ENCODE measurements around the gene SLC24A3.
"Not testable (repeated sequence)": the region's sequence is repeated elsewhere in the genome, so short reads cannot be mapped to it uniquely, and the experiment has no call there.

The SLC24A3 gene

DNA sequence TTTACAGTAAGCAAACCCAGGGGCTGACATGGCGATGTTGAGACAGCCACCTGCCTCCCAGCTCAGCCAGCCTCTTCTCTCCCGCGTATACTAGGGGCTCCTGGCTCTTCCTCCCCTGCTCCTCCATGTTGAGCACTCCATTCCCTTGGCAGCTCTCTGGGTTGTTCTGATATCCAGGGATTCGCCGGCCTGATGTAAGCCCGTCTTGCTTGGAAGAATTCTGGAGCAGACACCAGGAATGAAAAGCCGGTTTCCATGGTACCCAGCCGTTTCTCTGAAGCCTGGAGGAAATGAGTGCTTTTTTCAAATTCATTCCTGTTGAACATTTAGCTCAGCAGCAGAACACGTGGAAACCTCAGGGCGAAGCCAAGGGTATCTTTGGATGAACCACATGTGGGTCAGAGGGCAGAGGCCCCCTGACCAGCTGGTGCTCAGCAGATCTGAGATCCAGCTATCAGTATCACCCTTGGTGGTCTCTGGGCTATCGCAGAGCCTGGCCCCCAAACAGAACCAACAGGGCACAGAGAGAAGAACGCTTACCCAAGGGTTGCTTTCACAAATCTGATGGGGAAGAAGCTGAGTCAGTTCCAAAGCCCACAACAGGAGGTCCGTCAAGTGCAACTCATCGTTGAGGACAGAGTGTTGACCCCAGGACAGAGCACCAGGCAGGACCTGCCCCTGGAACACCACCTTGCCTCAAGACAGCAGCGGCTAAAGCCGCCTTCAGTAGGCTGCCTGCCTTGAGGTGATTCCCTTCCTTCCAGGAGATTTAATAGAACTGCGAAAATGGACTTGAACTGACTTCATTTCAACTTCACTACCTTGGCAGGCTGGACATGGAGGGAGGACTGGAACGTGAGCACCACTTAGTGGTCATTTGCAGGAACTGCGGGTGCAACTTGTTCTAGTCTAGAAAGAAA, 449.5 kb downstream of the SLC24A3 start:
- no peak overlapping the region for H3K9ac ChIP-seq (ENCODE audit: low read depth in 1 of 2, low read length in 2 of 2)

DNA sequence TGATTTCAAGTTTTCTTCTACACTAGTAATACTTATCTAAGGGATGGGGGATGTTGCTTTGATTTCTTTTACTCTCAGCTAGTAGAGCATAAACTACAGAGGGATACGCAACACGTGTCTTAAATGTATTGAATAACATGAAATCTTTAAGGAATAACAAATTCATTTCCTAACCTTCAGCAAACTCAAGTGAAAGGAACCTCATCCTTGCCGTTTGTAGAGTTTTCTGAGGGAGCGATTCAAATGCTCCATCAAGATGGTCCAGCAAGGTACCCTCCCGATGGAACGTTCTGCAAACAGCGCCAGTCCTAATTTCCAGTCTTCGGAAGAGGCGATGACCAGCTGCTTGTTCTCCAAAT, 450.2 kb downstream of the SLC24A3 start:
- Histone ChIP-seq H3K4me3 (ENCODE audit: low read length in 2 of 2) (no peak overlapping the region), H3K27me3 (ENCODE audit: control insufficient read depth in 2 of 2, insufficient read depth in 2 of 2, low read length in 2 of 2) (no peaks in the 10 kb centered on the region), H3K27ac (ENCODE audit: low read depth in 2 of 2, low read length in 2 of 2) (no peak overlapping the region), H3K36me3 (ENCODE audit: control insufficient read depth in 2 of 2, insufficient read depth in 2 of 2, low read length in 2 of 2) (no peaks in the 10 kb centered on the region), H3K9me3 (ENCODE audit: control insufficient read depth in 2 of 2, low read length in 2 of 2) (no peaks in the 10 kb centered on the region), H3K9ac (ENCODE audit: low read depth in 1 of 2, low read length in 2 of 2) (no peak overlapping the region), H3K4me1 (ENCODE audit: control insufficient read depth in 2 of 2, insufficient read depth in 2 of 2, low read length in 2 of 2) (no peaks in the 10 kb centered on the region)

More for the DNA sequence above, 449.5 kb downstream of the SLC24A3 start:
- Histone ChIP-seq H3K4me3 (ENCODE audit: low read length in 2 of 2) (no peak overlapping the region), H3K4me1 (ENCODE audit: control insufficient read depth in 2 of 2, insufficient read depth in 2 of 2, low read length in 2 of 2) (no peaks in the 10 kb centered on the region), H3K27ac (ENCODE audit: low read depth in 2 of 2, low read length in 2 of 2) (no peak overlapping the region), H3K36me3 (ENCODE audit: control insufficient read depth in 2 of 2, insufficient read depth in 2 of 2, low read length in 2 of 2) (no peaks in the 10 kb centered on the region), H3K9me3 (ENCODE audit: control insufficient read depth in 2 of 2, low read length in 2 of 2) (no peaks in the 10 kb centered on the region), H3K27me3 (ENCODE audit: control insufficient read depth in 2 of 2, insufficient read depth in 2 of 2, low read length in 2 of 2) (no peaks in the 10 kb centered on the region)

DNA sequence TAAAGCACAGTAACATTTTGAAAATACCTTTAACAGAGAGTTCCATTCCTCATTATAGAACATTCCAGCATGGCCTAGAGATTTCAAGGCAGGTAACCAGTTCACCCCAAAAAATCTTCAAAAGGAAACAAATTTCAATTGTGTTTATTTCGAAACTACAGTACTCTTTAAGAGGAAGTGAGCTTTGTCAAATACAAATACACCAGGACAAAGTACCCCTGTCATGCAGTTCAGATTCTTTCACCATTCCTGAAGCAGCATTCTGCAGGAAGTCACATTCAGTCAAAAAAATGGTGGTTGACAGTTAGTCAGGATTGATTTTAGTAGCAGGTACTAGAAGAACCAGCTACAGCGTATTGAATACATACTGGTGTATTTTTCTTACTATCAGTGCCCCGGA, 456.0 kb downstream of the SLC24A3 start:
- Histone ChIP-seq H3K9me3 (ENCODE audit: control insufficient read depth in 2 of 2, low read length in 2 of 2) (no peaks in the 10 kb centered on the region), H3K27ac (ENCODE audit: low read depth in 2 of 2, low read length in 2 of 2) (no peak overlapping the region)

DNA sequence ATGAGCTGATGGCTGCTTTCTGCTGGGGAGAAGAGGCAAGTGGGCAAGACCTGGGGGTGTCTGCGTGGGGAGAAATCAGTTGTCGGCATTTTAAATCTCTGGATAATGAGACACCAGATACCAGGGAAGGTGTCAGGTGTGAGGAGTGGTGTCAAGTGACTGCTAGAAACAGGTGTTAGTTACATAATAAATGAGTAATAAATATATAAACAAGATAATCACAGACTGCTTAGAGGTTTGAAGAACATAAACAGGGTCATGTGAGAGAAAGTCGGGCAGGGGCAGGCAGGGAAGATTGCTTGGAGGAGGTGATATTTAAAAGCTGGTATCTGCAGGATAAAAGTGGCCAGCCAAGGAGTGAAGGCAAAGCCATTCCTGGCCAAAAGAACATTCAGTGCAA, 458.4 kb downstream of the SLC24A3 start:
- Histone ChIP-seq H3K9ac (ENCODE audit: low read depth in 1 of 2, low read length in 2 of 2) (no peak overlapping the region), H3K9me3 (ENCODE audit: control insufficient read depth in 2 of 2, low read length in 2 of 2) (no peaks in the 10 kb centered on the region), H3K27me3 (ENCODE audit: control insufficient read depth in 2 of 2, insufficient read depth in 2 of 2, low read length in 2 of 2) (no peaks in the 10 kb centered on the region), H3K4me3 (ENCODE audit: low read length in 2 of 2) (no peak overlapping the region), H3K4me1 (ENCODE audit: control insufficient read depth in 2 of 2, insufficient read depth in 2 of 2, low read length in 2 of 2) (no peaks in the 10 kb centered on the region), H3K27ac (ENCODE audit: low read depth in 2 of 2, low read length in 2 of 2) (no peak overlapping the region), H3K36me3 (ENCODE audit: control insufficient read depth in 2 of 2, insufficient read depth in 2 of 2, low read length in 2 of 2) (no peaks in the 10 kb centered on the region)

More for the DNA sequence above, 456.0 kb downstream of the SLC24A3 start:
- Histone ChIP-seq H3K4me3 (ENCODE audit: low read length in 2 of 2) (no peak overlapping the region), H3K36me3 (ENCODE audit: control insufficient read depth in 2 of 2, insufficient read depth in 2 of 2, low read length in 2 of 2) (no peaks in the 10 kb centered on the region), H3K9ac (ENCODE audit: low read depth in 1 of 2, low read length in 2 of 2) (no peak overlapping the region), H3K4me1 (ENCODE audit: control insufficient read depth in 2 of 2, insufficient read depth in 2 of 2, low read length in 2 of 2) (no peaks in the 10 kb centered on the region), H3K27me3 (ENCODE audit: control insufficient read depth in 2 of 2, insufficient read depth in 2 of 2, low read length in 2 of 2) (no peaks in the 10 kb centered on the region)

DNA sequence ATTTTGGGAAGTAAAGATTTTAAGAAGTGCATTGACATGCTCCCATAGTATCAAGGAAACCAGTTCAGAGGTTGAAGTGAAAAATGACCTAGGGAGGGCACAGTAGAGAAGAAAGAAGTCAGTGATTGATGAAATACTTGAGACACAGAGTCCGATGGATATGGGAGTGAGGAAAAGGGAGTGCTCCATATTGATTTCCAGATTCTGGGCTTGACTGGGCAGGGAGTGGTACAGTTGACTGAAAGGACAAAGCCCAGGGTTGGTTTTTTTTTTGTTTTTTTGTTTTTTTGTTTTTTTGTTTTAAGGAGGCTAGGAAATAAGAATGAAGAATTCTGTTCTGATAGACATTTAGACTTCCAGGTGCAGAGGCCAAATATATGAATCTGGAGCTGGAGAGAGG, 458.9 kb downstream of the SLC24A3 start:
- H3K4me1 ChIP-seq (ENCODE audit: control insufficient read depth in 2 of 2, insufficient read depth in 2 of 2, low read length in 2 of 2), result no peaks in the 10 kb centered on the region
- peaks cover 0 to 3% of the 10 kb centered on the region in 2 donors for H3K27me3 ChIP-seq (ENCODE audit: control insufficient read depth in 2 of 2, insufficient read depth in 2 of 2, low read length in 2 of 2)
- H3K27ac ChIP-seq (ENCODE audit: low read depth in 2 of 2, low read length in 2 of 2), result no peak overlapping the region

DNA sequence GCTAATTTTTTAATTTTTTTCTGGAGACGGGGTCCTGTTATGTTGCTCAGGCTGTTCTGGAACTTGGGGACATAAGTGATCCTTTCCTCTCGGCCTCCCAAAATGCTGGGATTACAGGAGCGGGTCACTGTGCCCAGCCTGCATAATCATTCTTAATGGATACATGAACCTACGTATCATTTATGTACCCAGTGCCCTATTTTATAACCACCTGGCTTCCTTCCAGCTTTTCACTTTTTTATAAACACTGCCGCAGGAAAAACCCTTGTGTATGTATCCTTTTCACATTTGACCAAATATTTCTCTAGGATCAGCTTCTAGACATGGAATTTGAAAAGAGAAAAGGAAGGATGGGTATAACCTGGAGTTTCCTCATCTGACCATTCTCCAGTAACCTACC, 460.1 kb downstream of the SLC24A3 start:
- Histone ChIP-seq H3K27me3 (ENCODE audit: control insufficient read depth in 2 of 2, insufficient read depth in 2 of 2, low read length in 2 of 2) (peaks cover 0 to 3% of the 10 kb centered on the region in 2 donors), H3K36me3 (ENCODE audit: control insufficient read depth in 2 of 2, insufficient read depth in 2 of 2, low read length in 2 of 2) (no peaks in the 10 kb centered on the region), H3K27ac (ENCODE audit: low read depth in 2 of 2, low read length in 2 of 2) (no peak overlapping the region), H3K9ac (ENCODE audit: low read depth in 1 of 2, low read length in 2 of 2) (no peak overlapping the region), H3K4me1 (ENCODE audit: control insufficient read depth in 2 of 2, insufficient read depth in 2 of 2, low read length in 2 of 2) (no peaks in the 10 kb centered on the region), H3K4me3 (ENCODE audit: low read length in 2 of 2) (no peak overlapping the region), H3K9me3 (ENCODE audit: control insufficient read depth in 2 of 2, low read length in 2 of 2) (no peaks in the 10 kb centered on the region)

More for the DNA sequence above, 458.9 kb downstream of the SLC24A3 start:
- H3K36me3 ChIP-seq (ENCODE audit: control insufficient read depth in 2 of 2, insufficient read depth in 2 of 2, low read length in 2 of 2), result no peaks in the 10 kb centered on the region
- no peak overlapping the region for H3K4me3 ChIP-seq (ENCODE audit: low read length in 2 of 2)
- no peak overlapping the region for H3K9ac ChIP-seq (ENCODE audit: low read depth in 1 of 2, low read length in 2 of 2)
- no peaks in the 10 kb centered on the region for H3K9me3 ChIP-seq (ENCODE audit: control insufficient read depth in 2 of 2, low read length in 2 of 2)

DNA sequence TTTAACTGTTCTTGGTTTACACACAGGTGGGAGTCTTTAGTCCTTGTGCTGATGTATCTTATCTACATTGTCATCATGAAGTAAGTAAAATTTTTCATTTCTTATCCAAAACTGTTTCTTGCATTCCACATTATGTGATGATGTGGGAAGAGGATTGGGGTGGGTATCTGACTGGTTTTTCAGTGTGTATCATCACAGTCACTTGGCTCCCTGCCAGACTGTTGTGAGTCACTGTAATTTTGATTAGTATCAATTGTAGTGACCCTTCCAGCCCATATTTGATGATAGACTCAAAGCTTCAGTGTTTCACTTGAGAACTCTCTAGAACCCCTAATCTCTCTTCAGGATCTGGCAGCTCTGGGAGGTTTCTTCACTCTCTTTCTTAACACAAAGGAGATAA, 461.1 kb downstream of the SLC24A3 start:
- no peaks in the 10 kb centered on the region for H3K36me3 ChIP-seq (ENCODE audit: control insufficient read depth in 2 of 2, insufficient read depth in 2 of 2, low read length in 2 of 2)
- H3K27me3 ChIP-seq (ENCODE audit: control insufficient read depth in 2 of 2, insufficient read depth in 2 of 2, low read length in 2 of 2), result peaks cover 0 to 3% of the 10 kb centered on the region in 2 donors
- H3K9ac ChIP-seq (ENCODE audit: low read depth in 1 of 2, low read length in 2 of 2), result no peak overlapping the region
- no peaks in the 10 kb centered on the region for H3K9me3 ChIP-seq (ENCODE audit: control insufficient read depth in 2 of 2, low read length in 2 of 2)
- H3K4me1 ChIP-seq (ENCODE audit: control insufficient read depth in 2 of 2, insufficient read depth in 2 of 2, low read length in 2 of 2), result no peaks in the 10 kb centered on the region
- no peak overlapping the region for H3K4me3 ChIP-seq (ENCODE audit: low read length in 2 of 2)
- no peak overlapping the region for H3K27ac ChIP-seq (ENCODE audit: low read depth in 2 of 2, low read length in 2 of 2)

DNA sequence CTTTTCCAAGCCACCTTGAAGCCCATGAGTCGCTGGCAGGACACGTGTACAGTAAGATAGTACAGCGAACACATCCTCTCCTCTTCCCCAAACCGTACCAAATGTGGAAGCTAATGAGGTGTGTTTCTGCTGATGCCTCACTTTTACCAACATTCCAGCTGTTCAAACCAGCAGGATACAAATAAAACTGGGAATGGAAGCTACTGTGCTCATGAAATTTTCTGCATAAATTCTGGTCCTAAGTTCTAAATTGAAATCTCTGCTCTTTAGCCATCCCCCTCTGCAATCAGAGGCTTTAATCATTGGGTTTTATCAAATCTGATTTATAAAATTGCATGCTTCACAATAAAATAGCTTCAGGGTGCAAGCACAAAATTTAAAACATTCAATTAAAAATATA, 463.8 kb downstream of the SLC24A3 start:
- no peaks in the 10 kb centered on the region for H3K36me3 ChIP-seq (ENCODE audit: control insufficient read depth in 2 of 2, insufficient read depth in 2 of 2, low read length in 2 of 2)

DNA sequence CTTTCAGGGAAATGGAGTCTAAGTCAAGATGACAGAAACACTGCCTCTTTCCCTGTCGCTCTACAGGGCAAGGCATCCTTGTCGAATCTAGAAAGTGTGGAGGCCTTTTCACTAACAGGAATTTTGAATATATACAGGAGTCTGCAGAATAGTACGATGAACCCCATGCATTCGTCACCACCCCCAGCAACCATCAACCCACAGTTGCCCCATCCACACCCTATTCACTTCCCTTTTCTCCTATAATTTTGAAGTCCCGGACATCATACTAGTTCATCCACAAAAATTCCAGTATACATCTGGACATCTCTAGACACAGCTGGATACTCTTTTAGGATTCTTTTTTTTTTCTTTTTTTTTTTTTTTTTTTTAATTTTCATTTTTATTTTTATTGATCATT, 464.9 kb downstream of the SLC24A3 start:
- peaks cover 0 to 3% of the 10 kb centered on the region in 2 donors for H3K27me3 ChIP-seq (ENCODE audit: control insufficient read depth in 2 of 2, insufficient read depth in 2 of 2, low read length in 2 of 2)
- H3K4me3 ChIP-seq (ENCODE audit: low read length in 2 of 2), result no peak overlapping the region
- H3K27ac ChIP-seq (ENCODE audit: low read depth in 2 of 2, low read length in 2 of 2), result no peak overlapping the region
- H3K9ac ChIP-seq (ENCODE audit: low read depth in 1 of 2, low read length in 2 of 2), result no peak overlapping the region
- H3K4me1 ChIP-seq (ENCODE audit: control insufficient read depth in 2 of 2, insufficient read depth in 2 of 2, low read length in 2 of 2), result no peaks in the 10 kb centered on the region
- no peaks in the 10 kb centered on the region for H3K36me3 ChIP-seq (ENCODE audit: control insufficient read depth in 2 of 2, insufficient read depth in 2 of 2, low read length in 2 of 2)
- H3K9me3 ChIP-seq (ENCODE audit: control insufficient read depth in 2 of 2, low read length in 2 of 2), result no peaks in the 10 kb centered on the region

More for the DNA sequence above, 463.8 kb downstream of the SLC24A3 start:
- Histone ChIP-seq H3K9me3 (ENCODE audit: control insufficient read depth in 2 of 2, low read length in 2 of 2) (no peaks in the 10 kb centered on the region), H3K4me3 (ENCODE audit: low read length in 2 of 2) (no peak overlapping the region), H3K9ac (ENCODE audit: low read depth in 1 of 2, low read length in 2 of 2) (no peak overlapping the region), H3K27ac (ENCODE audit: low read depth in 2 of 2, low read length in 2 of 2) (no peak overlapping the region), H3K27me3 (ENCODE audit: control insufficient read depth in 2 of 2, insufficient read depth in 2 of 2, low read length in 2 of 2) (peaks cover 0 to 3% of the 10 kb centered on the region in 2 donors), H3K4me1 (ENCODE audit: control insufficient read depth in 2 of 2, insufficient read depth in 2 of 2, low read length in 2 of 2) (no peaks in the 10 kb centered on the region)

DNA sequence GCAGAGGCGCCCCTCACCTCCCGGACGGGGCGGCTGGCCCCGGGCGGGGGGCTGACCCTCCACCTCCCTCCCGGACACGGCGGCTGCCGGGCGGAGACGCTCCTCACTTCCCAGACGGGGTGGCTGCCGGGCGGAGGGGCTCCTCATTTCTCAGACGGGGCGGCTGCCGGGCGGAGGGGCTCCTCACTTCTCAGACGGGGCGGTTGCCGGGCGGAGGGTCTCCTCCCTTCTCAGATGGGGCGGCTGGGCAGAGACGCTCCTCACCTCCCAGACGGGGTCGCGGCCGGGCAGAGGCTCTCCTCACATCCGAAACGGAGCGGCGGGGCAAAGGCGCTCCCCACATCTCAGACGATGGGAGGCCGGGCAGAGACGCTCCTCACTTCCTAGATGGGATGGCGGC, 466.1 kb downstream of the SLC24A3 start:
- H3K27ac ChIP-seq (ENCODE audit: low read depth in 2 of 2, low read length in 2 of 2); H3K36me3 ChIP-seq (ENCODE audit: control insufficient read depth in 2 of 2, insufficient read depth in 2 of 2, low read length in 2 of 2); H3K27me3 ChIP-seq (ENCODE audit: control insufficient read depth in 2 of 2, insufficient read depth in 2 of 2, low read length in 2 of 2); H3K4me1 ChIP-seq (ENCODE audit: control insufficient read depth in 2 of 2, insufficient read depth in 2 of 2, low read length in 2 of 2); H3K9ac ChIP-seq (ENCODE audit: low read depth in 1 of 2, low read length in 2 of 2); H3K9me3 ChIP-seq (ENCODE audit: control insufficient read depth in 2 of 2, low read length in 2 of 2); H3K4me3 ChIP-seq (ENCODE audit: low read length in 2 of 2): not testable (repeated sequence)
